HepG2 (cell line): ENCODE data around the gene CDIP1. TPM values are rescaled to one million over a fixed set of nuclear protein-coding genes. Genes with fewer than 3 reads are reported as not detected.

Experiments used
- ATAC-seq: fragments of 200-7000 bp; cut with Tn5 transposase; 3 replicates; pipeline ENCODE4 v1.9.1; 2020; ENCODE audit warnings: mild to moderate bottlenecking, moderate library complexity
- BruUV-seq: library from RNA; stranded (reverse); fragments of 400-500 nt; replicated peaks from 2 replicates; lab custom pipeline; 2021; lab: Mats Ljungman, UMichigan
- CTCF ChIA-PET: fragments of 300-600 bp; formaldehyde crosslinking; extraction: SDS; loops from one replicate; lab custom pipeline; 2021; ENCODE audit warnings: low total read pairs, inconsistent platforms, low intra/inter-chr PET ratio; lab: Yijun Ruan, JAX
- POLR2A ChIA-PET: fragments of 350-600 bp; sonication (Branson Sonifier 250); formaldehyde crosslinking; loops from one replicate; lab custom pipeline; 2020; ENCODE audit warnings: antibody characterized with exemption, inconsistent platforms; lab: Yijun Ruan, JAX
- DNase-seq: peaks from one replicate; pipeline ENCODE4 v3.0.0-alpha.2; 2015; ENCODE audit warnings: low spot score
- FAIRE-seq: peaks from 3 replicates; lab custom pipeline; 2011; peaks lifted over from hg19 to GRCh38; lab: Jason Lieb, UNC
- H2AFZ ChIP-seq: one replicate; pipeline ENCODE4 v1.6.1; 2011; ENCODE audit warnings: low read length, inconsistent platforms
- H3K27ac ChIP-seq: fragments of 300-600 bp; 3 replicates; pipeline ENCODE4 v1.8.0; 2011; ENCODE audit warnings: mixed run types, mild to moderate bottlenecking, mixed read lengths, low read length, inconsistent platforms; ENCODE audit not compliant: insufficient read depth; ENCODE audit errors: extremely low read length
- H3K27me3 ChIP-seq, 2 experiments: fragments of 200-600 bp in 1 of 2; 2 replicates in 1 of 2; 3 replicates in 1 of 2; pipeline versions ENCODE4 v1.6.0 to v1.8.0; 2011; ENCODE audit warnings: low read length in 2 of 2, mild to moderate bottlenecking in 2 of 2, moderate library complexity in 2 of 2, inconsistent platforms in 1 of 2; ENCODE audit not compliant: insufficient read depth in 2 of 2, control insufficient read depth in 1 of 2
- H3K36me3 ChIP-seq, 2 experiments: fragments of 200-600 bp in 1 of 2; replicated peaks in 1 of 2; 2 replicates in 1 of 2; 3 replicates in 1 of 2; pipeline versions ENCODE4 v1.5.1 to v1.8.0; 2011; ENCODE audit warnings: low read length in 2 of 2, inconsistent platforms in 1 of 2; ENCODE audit not compliant: insufficient read depth in 2 of 2, control insufficient read depth in 1 of 2
- H3K4me1 ChIP-seq: 2 replicates; pipeline ENCODE4 v1.5.1; 2012; ENCODE audit warnings: low read length, inconsistent platforms; ENCODE audit not compliant: insufficient read depth
- H3K4me2 ChIP-seq: 2 replicates; pipeline ENCODE4 v1.6.0; 2011; ENCODE audit warnings: low read depth, low read length, inconsistent platforms
- H3K4me3 ChIP-seq, 3 experiments: fragments of 200-600 bp in 1 of 3; sonication (generic), shearing (Covaris generic) in 1 of 3; replicated peaks in 1 of 3; 2 replicates each; pipeline ENCODE4 v1.5.1; 2011 to 2016; ENCODE audit warnings: low read length in 3 of 3, inconsistent platforms in 2 of 3, low read depth in 2 of 3, mild to moderate bottlenecking in 2 of 3, control low read depth in 1 of 3, mixed read lengths in 1 of 3; ENCODE audit not compliant: insufficient read depth in 1 of 3
- H3K79me2 ChIP-seq: one replicate; pipeline ENCODE4 v1.6.1; 2011; ENCODE audit warnings: low read length, inconsistent platforms; ENCODE audit not compliant: insufficient read depth
- H3K9ac ChIP-seq: 2 replicates; pipeline ENCODE4 v1.6.0; 2011; ENCODE audit warnings: mild to moderate bottlenecking, low read depth, low read length, inconsistent platforms; ENCODE audit not compliant: insufficient read depth
- H3K9me3 ChIP-seq: 2 replicates; pipeline ENCODE4 v1.5.1; 2012; ENCODE audit warnings: mild to moderate bottlenecking, low read length
- H4K20me1 ChIP-seq: 2 replicates; pipeline ENCODE4 v1.6.0; 2011; ENCODE audit warnings: inconsistent platforms, mild to moderate bottlenecking, low read length, moderate library complexity; ENCODE audit not compliant: insufficient read depth
- NRL ChIP-seq: sonication (generic); formaldehyde crosslinking; IDR thresholded peaks from 2 replicates; pipeline ENCODE4 v1.5.0; 2020; ENCODE audit warnings: missing genetic modification reagents, mild to moderate bottlenecking, moderate library complexity, borderline replicate concordance
- POLR2G ChIP-seq: fragments of 200-400 bp; formaldehyde crosslinking; IDR thresholded peaks from 2 replicates; pipeline ENCODE4 v1.6.1; 2018; ENCODE audit warnings: mild to moderate bottlenecking, low read depth, low read length, moderate library complexity
- ZMYM3 ChIP-seq: sonication (generic); formaldehyde crosslinking; IDR thresholded peaks from 2 replicates; pipeline ENCODE4 v1.5.1; 2020; ENCODE audit warnings: mild to moderate bottlenecking, missing genetic modification reagents
- whole genome bisulfite sequencing: methylation state at CpG from one replicate; pipeline ENCODE4 v1.1.6; 2017; ENCODE audit warnings: low lambda C conversion rate; 5-methylcytosine and 5-hydroxymethylcytosine counted together
- in situ Hi-C: cut with HindIII; loops from 2 replicates; pipeline ENCODE4 v1.10.0; 2017; ENCODE audit warnings: low pct_unique_long_range_greater_than_20kb; ENCODE audit not compliant: extremely low pct_ligation_motif_present
- intact Hi-C: fragments of 100-400 bp; cut with micrococcal nuclease; formaldehyde crosslinking; loops from one replicate; pipeline ENCODE4 v1.10.0; 2022; ENCODE audit not compliant: unreplicated experiment
- polyA plus RNA-seq, 8 experiments: library from polyadenylated mRNA; depleted of rRNA in 3 of 8; stranded (reverse) in 7 of 8; unstranded in 1 of 8; fragments of >200 nt; fragmentation: Illumina TruSeq in 4 of 8; extraction: Trizol in 4 of 8; gene quantifications; 2 replicates each; pipeline versions ENCODE4 v1.2.1 to v1.2.3, GENCODE V29; 2011 to 2016; ENCODE audit warnings: low read depth in 4 of 8, missing spikeins in 1 of 8, mixed read lengths in 1 of 8; ENCODE audit not compliant: insufficient read depth in 1 of 8
- total RNA-seq, 5 experiments: library from RNA; depleted of rRNA; stranded (reverse); fragments of >200 nt; fragmentation: Illumina TruSeq; extraction: Trizol; gene quantifications; 2 replicates each; pipeline ENCODE4 v1.2.3, GENCODE V29; 2016; ENCODE audit warnings: low read depth in 1 of 5
- TF ChIP-seq, protein P1 (sequence below): sonication (generic); formaldehyde crosslinking; IDR thresholded peaks from 2 replicates; pipeline ENCODE4 v1.8.1; 2023; ENCODE audit warnings: mild to moderate bottlenecking, missing genetic modification reagents
- TF ChIP-seq, protein P2 (sequence below): sonication (generic); formaldehyde crosslinking; IDR thresholded peaks from 2 replicates; pipeline ENCODE4 v1.4.0; 2020; ENCODE audit warnings: missing genetic modification reagents, borderline replicate concordance

CDIP1 gene
- total and polyA plus RNA-seq, 2 of the 13 experiments (the other 11 are each of a cell fraction or from before 2014, with no cell fraction given): 31.2 to 56.7 TPM

DNA sequence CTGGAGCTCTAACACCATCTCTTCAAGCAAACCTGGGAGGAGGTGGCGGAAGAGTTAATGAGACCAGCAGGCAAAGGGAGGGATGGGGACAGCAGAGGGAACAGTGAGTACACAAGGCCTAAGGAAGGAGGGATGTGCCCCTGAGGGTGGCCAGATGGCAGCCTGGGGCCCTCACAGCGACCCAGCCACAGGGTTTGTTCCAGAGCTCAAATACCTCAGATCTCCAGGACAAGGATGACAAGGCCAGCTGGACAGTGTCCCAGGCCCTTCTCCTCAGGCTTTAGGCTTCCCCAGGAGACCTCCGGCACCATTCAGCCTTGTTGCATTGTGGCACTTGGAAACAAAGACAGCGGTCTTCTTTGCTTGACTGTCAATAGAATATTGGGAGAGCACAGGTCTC, 14.9 kb downstream of the CDIP1 start:
- 94% methylated on average over 4 of the region's 4 CpGs for WGBS
- BruUV-seq: no TSS peak
- FAIRE-seq (no peak), DNase-seq (no peak)
- H3K27me3 ChIP-seq: no peaks in the 10 kb centered on the region
- in situ Hi-C loops (loop anchor here (25.0 kb wide), 1 partner anchor 439 kb away; the partner anchor contains the start of gene SEC14L5), intact Hi-C loops (no loop called here)
- H3K36me3 ChIP-seq: peaks cover 15 to 32% of the 10 kb centered on the region in 2 experiments; a peak in 4 of 5 replicates
- CTCF ChIA-PET: no interaction called here
- no peaks in the 10 kb centered on the region for H3K9me3 ChIP-seq
- H3K9ac ChIP-seq: no peak overlapping the region
- H2AFZ ChIP-seq: no peak overlapping the region
- no peak overlapping the region for H3K4me2 ChIP-seq
- TF ChIP-seq, protein P1, sequence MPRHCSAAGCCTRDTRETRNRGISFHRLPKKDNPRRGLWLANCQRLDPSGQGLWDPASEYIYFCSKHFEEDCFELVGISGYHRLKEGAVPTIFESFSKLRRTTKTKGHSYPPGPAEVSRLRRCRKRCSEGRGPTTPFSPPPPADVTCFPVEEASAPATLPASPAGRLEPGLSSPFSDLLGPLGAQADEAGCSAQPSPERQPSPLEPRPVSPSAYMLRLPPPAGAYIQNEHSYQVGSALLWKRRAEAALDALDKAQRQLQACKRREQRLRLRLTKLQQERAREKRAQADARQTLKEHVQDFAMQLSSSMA: no peak
- no peak for TF ChIP-seq ZMYM3
- TF ChIP-seq POLR2G: no peak
- TF ChIP-seq, protein P2, sequence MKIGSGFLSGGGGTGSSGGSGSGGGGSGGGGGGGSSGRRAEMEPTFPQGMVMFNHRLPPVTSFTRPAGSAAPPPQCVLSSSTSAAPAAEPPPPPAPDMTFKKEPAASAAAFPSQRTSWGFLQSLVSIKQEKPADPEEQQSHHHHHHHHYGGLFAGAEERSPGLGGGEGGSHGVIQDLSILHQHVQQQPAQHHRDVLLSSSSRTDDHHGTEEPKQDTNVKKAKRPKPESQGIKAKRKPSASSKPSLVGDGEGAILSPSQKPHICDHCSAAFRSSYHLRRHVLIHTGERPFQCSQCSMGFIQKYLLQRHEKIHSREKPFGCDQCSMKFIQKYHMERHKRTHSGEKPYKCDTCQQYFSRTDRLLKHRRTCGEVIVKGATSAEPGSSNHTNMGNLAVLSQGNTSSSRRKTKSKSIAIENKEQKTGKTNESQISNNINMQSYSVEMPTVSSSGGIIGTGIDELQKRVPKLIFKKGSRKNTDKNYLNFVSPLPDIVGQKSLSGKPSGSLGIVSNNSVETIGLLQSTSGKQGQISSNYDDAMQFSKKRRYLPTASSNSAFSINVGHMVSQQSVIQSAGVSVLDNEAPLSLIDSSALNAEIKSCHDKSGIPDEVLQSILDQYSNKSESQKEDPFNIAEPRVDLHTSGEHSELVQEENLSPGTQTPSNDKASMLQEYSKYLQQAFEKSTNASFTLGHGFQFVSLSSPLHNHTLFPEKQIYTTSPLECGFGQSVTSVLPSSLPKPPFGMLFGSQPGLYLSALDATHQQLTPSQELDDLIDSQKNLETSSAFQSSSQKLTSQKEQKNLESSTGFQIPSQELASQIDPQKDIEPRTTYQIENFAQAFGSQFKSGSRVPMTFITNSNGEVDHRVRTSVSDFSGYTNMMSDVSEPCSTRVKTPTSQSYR (CRISPR knock-in tag): no peak
- TF ChIP-seq NRL (CRISPR knock-in tag): no peak
- TF ChIP-seq, all 625 proteins: peak for 0
- POLR2A ChIA-PET: no interaction called here
- Histone ChIP-seq H3K4me1 (no peaks in the 10 kb centered on the region), H3K4me3 (no peak overlapping the region), H3K27ac (no peak overlapping the region), H4K20me1 (peaks cover 18% of the 10 kb centered on the region), H3K79me2 (peaks cover 72% of the 10 kb centered on the region)
- ATAC-seq: no peak
